Right atrium auricular region (tissue), 2 donors: ENCODE measurements around the gene ADPRM. TPM values are rescaled to one million over a fixed set of nuclear protein-coding genes. Genes with fewer than 3 reads are reported as not detected.

ENCODE experiments used
- DNase-seq: peaks from one replicate; pipeline ENCODE4 v3.0.0-alpha.2; 2019; ENCODE audit warnings: low spot score
- H3K27ac ChIP-seq, 2 donors: fragments of 200-600 bp; sonication (generic); 1 replicate in 1 of 2; 2 replicates in 1 of 2; pipeline ENCODE4 v1.5.1; 2016 to 2019
- H3K27me3 ChIP-seq, 2 donors: fragments of 200-600 bp; sonication (generic); one replicate each; pipeline versions ENCODE4 v1.5.1 to v1.6.0; 2017 to 2019
- H3K36me3 ChIP-seq: fragments of 200-600 bp; sonication (generic); one replicate; pipeline ENCODE4 v1.5.1; 2016
- H3K4me1 ChIP-seq, 2 donors: fragments of 200-600 bp; sonication (generic); one replicate each; pipeline versions ENCODE4 v1.5.1 to v1.6.0; 2017 to 2019
- H3K4me3 ChIP-seq, 2 donors: fragments of 200-600 bp; sonication (generic); 1 replicate in 1 of 2; 2 replicates in 1 of 2; pipeline ENCODE4 v1.5.1; 2017 to 2019; ENCODE audit warnings: mild to moderate bottlenecking in 1 of 2, moderate library complexity in 1 of 2
- H3K9me3 ChIP-seq, 2 donors: fragments of 200-600 bp; sonication (generic); one replicate each; pipeline ENCODE4 v1.5.1; 2019
- CTCF ChIP-seq, 2 donors: fragments of 200-600 bp; sonication (generic); IDR thresholded peaks; one replicate each; pipeline ENCODE4 v1.5.1; 2019; ENCODE audit warnings: antibody characterized with exemption in 2 of 2
- total RNA-seq, 2 donors: library from RNA; depleted of rRNA; stranded (reverse); fragments of >200 nt; gene quantifications; one replicate each; pipeline ENCODE4 v1.1.0, GENCODE V29; 2016

ADPRM gene
- total RNA-seq, 2 donors from 2014 or later: 2.4 to 3.8 TPM

DNA sequence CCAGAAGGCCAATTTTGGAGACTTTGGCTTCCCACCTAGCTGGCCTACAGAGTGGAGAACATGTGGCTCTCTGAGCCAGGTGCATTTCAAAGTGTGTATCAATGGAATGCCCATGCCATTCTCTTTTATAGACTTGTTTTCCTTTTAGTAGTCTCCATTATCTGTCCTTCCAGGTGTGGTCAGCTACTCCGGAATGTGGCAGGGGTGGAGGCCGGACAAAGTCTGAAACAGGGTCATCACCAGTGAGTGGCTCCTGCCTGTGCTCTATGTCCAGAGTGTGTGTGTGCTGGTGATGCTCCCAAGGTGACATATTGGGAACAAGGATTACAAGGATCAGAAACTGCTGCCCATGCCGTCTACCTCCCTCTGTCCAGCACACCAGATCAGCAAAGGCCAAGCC, 36.3 kb downstream of the ADPRM start:
- Histone ChIP-seq H3K4me3 (no peak overlapping the region), H3K9me3 (no peaks in the 10 kb centered on the region), H3K4me1 (peaks cover 0 to 11% of the 10 kb centered on the region in 2 donors), H3K36me3 (no peaks in the 10 kb centered on the region), H3K27me3 (no peaks in the 10 kb centered on the region), H3K27ac (no peak overlapping the region)
- no peak for TF ChIP-seq CTCF (IDR thresholded peaks at IDR 0.05)
- DNase-seq: peak; percentile 56

DNA sequence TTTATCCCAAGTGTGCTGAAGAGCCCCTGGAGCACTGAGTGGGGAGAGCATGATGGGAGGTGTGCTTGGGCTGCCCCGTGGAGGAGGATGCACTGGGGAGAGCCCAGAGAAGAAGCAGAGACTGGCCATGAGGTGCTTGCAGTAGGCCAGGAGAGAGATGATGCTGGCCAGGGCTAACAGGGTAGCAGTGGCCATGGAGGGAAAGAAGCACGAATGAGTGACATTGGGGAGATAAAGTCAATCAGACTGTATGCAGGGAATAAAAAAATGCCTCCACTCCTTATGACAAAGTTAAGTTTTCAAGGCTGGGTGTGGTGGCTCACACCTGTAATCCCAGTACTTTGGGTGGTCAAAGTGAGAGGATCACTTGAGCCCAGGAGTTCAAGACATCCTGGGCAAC, 37.9 kb downstream of the ADPRM start:
- no peaks in the 10 kb centered on the region for H3K36me3 ChIP-seq
- no peaks in the 10 kb centered on the region for H3K27me3 ChIP-seq
- DNase-seq: no peak
- no peaks in the 10 kb centered on the region for H3K9me3 ChIP-seq
- no peak for TF ChIP-seq CTCF (IDR thresholded peaks at IDR 0.05)
- H3K4me1 ChIP-seq: peaks cover 0 to 4% of the 10 kb centered on the region in 2 donors
- H3K27ac ChIP-seq: no peak overlapping the region
- no peak overlapping the region for H3K4me3 ChIP-seq

DNA sequence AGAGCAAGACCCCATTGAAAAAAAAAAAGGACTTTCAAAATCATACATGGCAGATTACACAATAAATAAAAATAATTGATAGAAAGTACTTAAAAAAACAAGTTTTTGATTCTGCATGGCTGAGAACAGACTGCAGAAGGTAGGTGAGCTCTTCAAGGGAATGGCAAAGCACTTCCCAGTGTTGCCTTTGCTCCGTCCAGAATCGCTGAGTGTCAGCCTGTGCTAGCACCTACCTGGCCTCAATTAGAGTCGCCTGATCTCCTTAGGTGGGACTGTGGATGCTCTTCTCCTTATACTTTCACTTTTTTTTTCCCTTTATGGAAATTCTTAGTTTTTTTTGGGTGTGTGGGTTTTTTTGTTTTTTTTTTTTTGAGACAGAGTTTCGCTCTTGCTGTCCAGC, 38.4 kb downstream of the ADPRM start:
- H3K27ac ChIP-seq: no peak overlapping the region
- H3K27me3 ChIP-seq: no peaks in the 10 kb centered on the region
- peaks cover 0 to 4% of the 10 kb centered on the region in 2 donors for H3K4me1 ChIP-seq
- no peak for TF ChIP-seq CTCF (IDR thresholded peaks at IDR 0.05)
- no peak overlapping the region for H3K4me3 ChIP-seq
- peak; percentile 52 for DNase-seq
- H3K9me3 ChIP-seq: no peaks in the 10 kb centered on the region
- no peaks in the 10 kb centered on the region for H3K36me3 ChIP-seq

- H3K4me1 ChIP-seq: peaks cover 0 to 4% of the 10 kb centered on the region in 2 donors
- peak; percentile 66 for DNase-seq
- TF ChIP-seq CTCF (IDR thresholded peaks at IDR 0.05): peak; percentile 71 to 84
- no peak overlapping the region for H3K4me3 ChIP-seq
- H3K36me3 ChIP-seq: no peaks in the 10 kb centered on the region
- no peaks in the 10 kb centered on the region for H3K9me3 ChIP-seq
- no peaks in the 10 kb centered on the region for H3K27me3 ChIP-seq
- H3K27ac ChIP-seq: no peak overlapping the region
These were observed 39.8 kb downstream of the ADPRM start for GRCh38 chr17:10737168-10737622.

GRCh38 chr17:10737736-10738135, 40.3 kb downstream of the ADPRM start:
- Histone ChIP-seq H3K4me3 (no peak overlapping the region), H3K4me1 (peaks cover 0 to 4% of the 10 kb centered on the region in 2 donors), H3K27ac (no peak overlapping the region), H3K36me3 (no peaks in the 10 kb centered on the region), H3K9me3 (no peaks in the 10 kb centered on the region), H3K27me3 (no peaks in the 10 kb centered on the region)
- no peak for TF ChIP-seq CTCF (IDR thresholded peaks at IDR 0.05)
- no peak for DNase-seq
